GM23248 (cell line): ENCODE data around the gene PPFIA4. TPM values are rescaled to one million over a fixed set of nuclear protein-coding genes. Genes with fewer than 3 reads are reported as not detected.

Experiments
- DNase-seq: peaks from one replicate; pipeline ENCODE4 v3.0.0-alpha.2; 2015
- H2AFZ ChIP-seq: fragments of 200-600 bp; sonication (generic); 2 replicates; pipeline ENCODE4 v1.6.1; 2016; ENCODE audit warnings: antibody characterized with exemption
- H3F3A ChIP-seq: fragments of 200-600 bp; sonication (generic); 2 replicates; pipeline ENCODE4 v1.6.1; 2016; ENCODE audit warnings: mild to moderate bottlenecking, antibody characterized with exemption, mixed run types; ENCODE audit not compliant: insufficient read depth
- H3K27ac ChIP-seq: fragments of 200-600 bp; sonication (generic); 2 replicates; pipeline ENCODE4 v1.5.1; 2016; ENCODE audit warnings: mild to moderate bottlenecking
- H3K27me3 ChIP-seq: fragments of 200-600 bp; sonication (generic); replicated peaks from 2 replicates; pipeline ENCODE4 v1.6.1; 2016; ENCODE audit warnings: mild to moderate bottlenecking; ENCODE audit not compliant: insufficient read depth
- H3K36me3 ChIP-seq: fragments of 200-600 bp; sonication (generic); 2 replicates; pipeline ENCODE4 v1.6.1; 2016; ENCODE audit warnings: low read depth, mild to moderate bottlenecking
- H3K4me1 ChIP-seq: fragments of 200-600 bp; sonication (generic); 2 replicates; pipeline ENCODE4 v1.6.1; 2016; ENCODE audit warnings: mild to moderate bottlenecking; ENCODE audit not compliant: insufficient read depth
- H3K4me2 ChIP-seq: fragments of 200-600 bp; sonication (generic); one replicate; pipeline ENCODE4 v1.6.1; 2016; ENCODE audit warnings: mild to moderate bottlenecking; ENCODE audit not compliant: unreplicated experiment
- H3K4me3 ChIP-seq: fragments of 200-600 bp; sonication (generic); 2 replicates; pipeline ENCODE4 v1.5.1; 2016; ENCODE audit warnings: mild to moderate bottlenecking
- H3K79me2 ChIP-seq: fragments of 200-600 bp; sonication (generic); 2 replicates; pipeline ENCODE4 v1.6.1; 2016; ENCODE audit warnings: mild to moderate bottlenecking; ENCODE audit not compliant: insufficient read depth
- H3K9ac ChIP-seq: fragments of 200-600 bp; sonication (generic); 2 replicates; pipeline ENCODE4 v1.6.1; 2016; ENCODE audit warnings: mild to moderate bottlenecking
- H3K9me2 ChIP-seq: fragments of 200-600 bp; sonication (generic); 2 replicates; pipeline ENCODE4 v1.6.1; 2016; ENCODE audit warnings: mixed run types, mild to moderate bottlenecking, moderate library complexity; ENCODE audit not compliant: insufficient read depth
- H3K9me3 ChIP-seq: fragments of 200-600 bp; sonication (generic); one replicate; pipeline ENCODE4 v1.6.1; 2017; ENCODE audit warnings: low read depth
- H4K20me1 ChIP-seq: fragments of 200-600 bp; sonication (generic); 2 replicates; pipeline ENCODE4 v1.6.0; 2016; ENCODE audit not compliant: insufficient read depth
- EZH2 ChIP-seq: fragments of 200-600 bp; sonication (generic); IDR thresholded peaks from 2 replicates; pipeline ENCODE4 v1.6.1; 2018; ENCODE audit warnings: antibody characterized with exemption, mild to moderate bottlenecking; ENCODE audit not compliant: insufficient read depth, poor library complexity, severe bottlenecking
- EZH2phosphoT487 ChIP-seq: fragments of 200-600 bp; sonication (generic); IDR thresholded peaks from 2 replicates; pipeline ENCODE4 v1.6.1; 2018; ENCODE audit warnings: antibody characterized with exemption, moderate library complexity, mild to moderate bottlenecking, low read depth; ENCODE audit not compliant: insufficient read depth
- WGBS, 2 experiments: methylation state at CpG; one replicate each; pipeline ENCODE4 v1.1.6; 2015 to 2017; ENCODE audit warnings: low lambda C conversion rate in 2 of 2, low coverage in 1 of 2; ENCODE audit errors: missing lambda C conversion rate in 2 of 2; 5-methylcytosine and 5-hydroxymethylcytosine counted together
- in situ Hi-C: fragments of 300-500 bp; cut with MboI; formaldehyde crosslinking; loops from 2 replicates; pipeline ENCODE4 v1.15.0; 2020
- polyA plus RNA-seq: library from polyadenylated mRNA; unstranded; fragments of >200 nt; fragmentation: Nextera tagmentation; extraction: Ambion mirVana; gene quantifications from 2 replicates; pipeline ENCODE4 v1.2.1, GENCODE V29; 2016
- total RNA-seq: library from RNA; depleted of rRNA; stranded (reverse); fragments of >200 nt; shearing (Covaris generic); gene quantifications from 2 replicates; pipeline ENCODE4 v1.2.3, GENCODE V29; 2014

Gene PPFIA4
- total and polyA plus RNA-seq, 2 experiments from 2014 or later = 4.9 to 13.6 TPM

- Histone ChIP-seq H4K20me1 (no peaks in the 10 kb centered on the region), H3K9ac (peak within 1 kb of the TSS; percentile 88), H2AFZ (peak within 1 kb of the TSS; percentile 98), H3K9me2 (no peaks in the 10 kb centered on the region), H3K36me3 (peaks cover 31% of the 10 kb centered on the region), H3F3A (peaks cover 12% of the 10 kb centered on the region; the same call in 1 of the 2 replicates), H3K4me3 (peak within 1 kb of the TSS; percentile 87), H3K27ac (peak within 1 kb of the TSS; percentile 78), H3K4me1 (peaks cover 10% of the 10 kb centered on the region), H3K79me2 (peaks cover 46% of the 10 kb centered on the region), H3K27me3 (no peaks in the 10 kb centered on the region), H3K4me2 (peak within 1 kb of the TSS; percentile 99), H3K9me3 (no peaks in the 10 kb centered on the region)
- TF ChIP-seq EZH2phosphoT487 (no peak), EZH2 (no peak)
- in situ Hi-C loops = no loop called here
- DNase-seq = peak; percentile 99
- 1 to 2% methylated on average over 58 to 78 of the region's 78 CpGs for WGBS, 2 experiments
Observed at GRCh38 chr1:203006948-203007871, 19.1 kb upstream of the PPFIA4 start, which contains the start of gene TMEM183A. Gene TMEM183A (plus strand): TSS chr1:203007374. CDS start chr1:203007466, 92 bp downstream.

DNA sequence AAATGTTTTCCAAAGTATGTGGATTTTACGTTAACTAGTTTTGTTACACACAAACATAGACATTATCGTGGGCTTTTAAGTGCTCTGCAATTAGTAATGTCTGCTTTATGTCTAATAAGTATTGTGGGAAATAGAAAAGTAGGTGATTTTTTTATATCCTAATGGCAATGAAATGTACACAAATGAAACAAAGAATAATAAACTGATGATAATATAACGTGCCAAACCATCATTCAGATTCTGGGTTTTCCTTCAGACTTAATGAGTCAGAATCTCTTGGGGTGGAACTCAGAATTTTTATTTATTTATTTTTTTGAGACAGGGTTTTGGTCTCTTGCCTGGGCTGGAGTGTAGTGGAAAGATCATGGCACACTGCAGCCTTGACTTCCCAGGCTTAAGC, 17.1 kb upstream of the PPFIA4 start:
- Histone ChIP-seq H3K36me3 (peaks cover 41% of the 10 kb centered on the region), H4K20me1 (no peaks in the 10 kb centered on the region), H3K4me2 (no peak overlapping the region), H3K9me3 (no peaks in the 10 kb centered on the region), H3K9me2 (no peaks in the 10 kb centered on the region), H3K27ac (no peak overlapping the region), H3F3A (peaks cover 12% of the 10 kb centered on the region; the same call in 1 of the 2 replicates), H2AFZ (no peak overlapping the region), H3K4me3 (no peak overlapping the region), H3K9ac (0 out of 2 replicates have a peak overlapping the region, but pooled peaks have one; percentile 88), H3K27me3 (no peaks in the 10 kb centered on the region), H3K4me1 (peaks cover 10% of the 10 kb centered on the region), H3K79me2 (peaks cover 66% of the 10 kb centered on the region)
- TF ChIP-seq EZH2 (no peak), EZH2phosphoT487 (no peak)
- 82 to 83% methylated on average over 3 of the region's 3 CpGs for WGBS, 2 experiments
- DNase-seq = no peak
- in situ Hi-C loops = no loop called here

DNA sequence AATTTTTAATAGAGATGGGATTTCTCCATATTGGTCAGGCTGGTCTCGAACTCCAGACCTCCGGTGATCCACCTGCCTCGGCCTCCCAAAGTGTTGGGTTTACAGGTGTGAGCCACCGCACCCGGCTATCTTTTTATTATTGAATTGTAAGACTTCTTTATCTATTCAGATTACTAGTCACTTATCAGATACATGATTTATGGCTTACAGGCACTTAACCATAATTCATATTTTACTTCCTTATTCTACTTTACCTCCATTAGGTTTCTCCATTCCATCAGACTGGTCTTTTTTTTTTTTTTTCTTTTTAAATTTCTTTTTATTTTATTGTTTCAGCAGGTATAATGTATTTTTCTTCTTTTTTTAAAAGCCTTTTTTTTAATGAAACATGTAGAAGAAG, 14.7 kb upstream of the PPFIA4 start:
- Histone ChIP-seq H3K36me3 (peaks cover 57% of the 10 kb centered on the region), H2AFZ (no peak overlapping the region), H4K20me1 (no peaks in the 10 kb centered on the region), H3K9me2 (no peaks in the 10 kb centered on the region), H3K4me3 (no peak overlapping the region), H3K9me3 (no peaks in the 10 kb centered on the region), H3K9ac (no peak overlapping the region), H3K4me2 (no peak overlapping the region), H3F3A (peaks cover 12% of the 10 kb centered on the region; the same call in 1 of the 2 replicates), H3K27me3 (no peaks in the 10 kb centered on the region), H3K79me2 (peaks cover 89% of the 10 kb centered on the region), H3K4me1 (peaks cover 10% of the 10 kb centered on the region), H3K27ac (no peak overlapping the region)
- 97 to 99% methylated on average over 5 of the region's 5 CpGs for WGBS, 2 experiments
- no peak for DNase-seq
- in situ Hi-C loops = no loop called here
- no peak for TF ChIP-seq EZH2phosphoT487
- TF ChIP-seq EZH2 = no peak

GRCh38 chr1:203017061-203017460, 9.2 kb upstream of the PPFIA4 start:
- no peaks in the 10 kb centered on the region for H4K20me1 ChIP-seq
- no peaks in the 10 kb centered on the region for H3K27me3 ChIP-seq
- no peaks in the 10 kb centered on the region for H3K4me1 ChIP-seq
- H3K4me2 ChIP-seq = no peak overlapping the region
- H2AFZ ChIP-seq = no peak overlapping the region
- H3K9me2 ChIP-seq = no peaks in the 10 kb centered on the region
- in situ Hi-C loops = no loop called here
- DNase-seq = no peak
- H3F3A ChIP-seq = peaks cover 14% of the 10 kb centered on the region; the same call in 1 of the 2 replicates
- H3K27ac ChIP-seq = no peak overlapping the region
- TF ChIP-seq EZH2phosphoT487 = no peak
- no peak for TF ChIP-seq EZH2
- H3K36me3 ChIP-seq = peaks cover 70% of the 10 kb centered on the region
- H3K4me3 ChIP-seq = no peak overlapping the region
- H3K79me2 ChIP-seq = peaks cover 53% of the 10 kb centered on the region
- 96 to 98% methylated on average over 4 of the region's 4 CpGs for WGBS, 2 experiments
- H3K9me3 ChIP-seq = no peaks in the 10 kb centered on the region
- no peak overlapping the region for H3K9ac ChIP-seq
